CD1c-positive myeloid dendritic cell (primary cell): ENCODE data around the gene USP47.
A peak's percentile ranks its signal among the peaks of the same experiment; 100 is the strongest.

Experiments used
- DNase-seq: peaks from one replicate; pipeline ENCODE4 v3.0.0-alpha.2; 2016; ENCODE audit errors: extremely low spot score

USP47 gene

DNA sequence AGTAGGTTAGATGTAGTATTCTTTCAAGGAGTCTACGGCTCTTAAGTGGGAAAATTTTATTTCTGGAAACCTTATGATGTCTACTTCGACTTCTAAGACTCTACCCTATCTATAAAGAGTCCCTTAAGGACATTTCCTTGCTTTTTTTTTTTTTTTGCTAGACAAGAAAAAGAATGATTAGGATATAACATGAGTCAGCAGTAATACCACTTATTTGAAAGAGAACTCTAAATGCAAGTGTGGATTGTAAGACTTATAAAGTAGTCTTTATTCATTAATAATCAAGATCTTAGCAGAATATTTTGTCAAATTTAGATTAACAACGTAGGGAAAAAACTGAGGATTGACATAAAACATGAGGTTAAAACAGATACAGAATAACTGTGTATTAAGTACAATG lies 95.7 kb downstream of the USP47 start:
- no peak for DNase-seq

DNA sequence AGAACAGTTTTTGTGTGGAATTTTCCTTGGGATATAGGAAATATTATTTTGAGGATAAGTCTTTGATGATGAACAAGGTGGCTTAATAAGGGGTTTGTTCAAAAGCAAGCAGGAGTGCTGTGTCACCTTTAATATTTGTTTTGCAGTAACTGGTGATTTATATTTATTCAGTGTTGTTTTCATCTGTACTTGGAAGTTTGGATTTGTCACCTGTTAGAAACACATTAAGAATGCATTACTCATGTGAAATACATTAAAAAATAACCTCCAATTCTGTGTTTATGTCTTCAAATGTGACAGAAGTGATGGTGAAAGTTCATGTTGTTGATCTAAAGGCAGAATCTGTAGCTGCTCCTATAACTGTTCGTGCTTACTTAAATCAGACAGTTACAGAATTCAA lies 96.2 kb downstream of the USP47 start:
- no peak for DNase-seq

DNA sequence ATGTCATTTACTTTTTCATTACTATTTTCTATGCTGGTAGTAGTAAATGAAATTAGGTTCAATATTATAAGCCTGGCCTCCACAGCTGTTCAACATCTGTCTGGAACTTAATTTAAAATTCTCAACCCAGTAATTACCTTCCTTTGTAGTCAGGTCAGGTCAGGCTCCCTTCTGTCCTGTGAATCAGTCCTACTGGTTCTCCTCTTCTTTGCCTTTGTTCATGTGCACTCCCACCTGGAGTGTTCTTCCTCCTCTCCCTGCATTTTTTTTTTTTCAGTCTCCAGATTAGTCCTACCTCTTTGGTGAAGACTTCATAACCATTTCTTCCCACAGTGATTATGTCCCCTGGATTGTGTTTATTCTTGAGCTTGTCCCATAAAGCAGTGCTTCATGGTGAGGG lies 98.8 kb downstream of the USP47 start:
- no peak for DNase-seq

DNA sequence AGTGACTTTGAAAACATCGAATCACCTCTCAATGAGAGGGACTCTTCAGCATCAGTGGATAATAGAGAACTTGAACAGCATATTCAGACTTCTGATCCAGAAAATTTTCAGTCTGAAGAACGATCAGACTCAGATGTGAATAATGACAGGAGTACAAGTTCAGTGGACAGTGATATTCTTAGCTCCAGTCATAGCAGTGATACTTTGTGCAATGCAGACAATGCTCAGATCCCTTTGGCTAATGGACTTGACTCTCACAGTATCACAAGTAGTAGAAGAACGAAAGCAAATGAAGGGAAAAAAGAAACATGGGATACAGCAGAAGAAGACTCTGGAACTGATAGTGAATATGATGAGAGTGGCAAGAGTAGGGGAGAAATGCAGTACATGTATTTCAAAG lies 100.9 kb downstream of the USP47 start:
- DNase-seq, result no peak

DNA sequence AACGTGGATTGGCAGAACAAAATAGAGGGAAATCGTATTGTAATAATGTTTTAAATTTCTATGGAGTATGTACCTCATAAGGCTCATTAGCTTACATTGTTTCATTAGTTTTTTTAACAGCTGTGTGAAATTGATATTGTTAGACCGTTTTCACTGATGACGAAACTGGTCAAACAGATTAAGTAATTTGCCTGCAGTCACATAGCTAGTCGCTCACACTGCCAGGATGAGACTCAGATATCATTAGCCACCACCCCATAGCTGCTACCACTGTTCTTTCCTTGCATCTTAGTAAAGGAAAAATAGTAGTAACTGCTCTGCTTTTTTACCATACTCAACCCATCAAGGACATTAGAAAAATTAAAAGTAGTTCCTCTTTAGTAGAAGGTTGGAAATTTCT lies 102.7 kb downstream of the USP47 start:
- DNase-seq, result no peak

DNA sequence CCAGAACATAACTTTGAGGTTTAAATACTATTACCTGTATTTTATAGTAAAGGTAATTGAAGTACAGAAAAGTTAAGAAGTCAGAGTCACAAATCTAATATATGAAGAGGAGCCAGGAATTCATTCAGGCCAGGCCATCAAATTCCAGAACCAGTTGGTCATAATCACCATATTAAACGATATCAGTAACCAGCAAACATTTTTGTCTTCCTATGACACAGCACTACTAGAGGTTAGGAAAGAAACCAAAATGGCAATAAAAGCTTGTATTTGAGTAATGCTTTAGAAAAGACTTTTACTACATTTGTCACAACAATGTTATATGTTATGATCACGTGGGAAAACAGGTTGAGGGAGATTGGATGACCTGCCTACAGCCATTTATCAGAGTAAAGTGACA lies 104.4 kb downstream of the USP47 start:
- DNase-seq, result no peak

DNA sequence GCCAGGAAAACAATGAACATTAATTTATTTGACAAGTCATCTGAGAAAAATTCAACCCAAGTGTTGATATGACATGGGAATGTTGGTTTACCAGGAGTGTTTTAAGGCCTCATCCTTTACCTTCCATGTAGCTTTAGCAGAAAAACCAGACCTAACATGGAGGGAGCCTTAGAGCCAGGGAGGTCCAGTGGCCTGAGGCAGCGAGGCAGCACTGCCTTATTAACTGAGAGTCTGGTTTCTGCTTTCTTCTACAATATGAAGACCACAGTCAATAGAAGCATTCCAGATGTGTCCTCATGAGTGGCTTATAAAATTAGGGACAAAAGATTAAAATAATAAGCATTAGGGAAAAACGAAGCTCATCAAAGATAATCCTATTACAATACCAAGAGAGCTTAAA lies 105.1 kb downstream of the USP47 start:
- DNase-seq, result no peak

DNA sequence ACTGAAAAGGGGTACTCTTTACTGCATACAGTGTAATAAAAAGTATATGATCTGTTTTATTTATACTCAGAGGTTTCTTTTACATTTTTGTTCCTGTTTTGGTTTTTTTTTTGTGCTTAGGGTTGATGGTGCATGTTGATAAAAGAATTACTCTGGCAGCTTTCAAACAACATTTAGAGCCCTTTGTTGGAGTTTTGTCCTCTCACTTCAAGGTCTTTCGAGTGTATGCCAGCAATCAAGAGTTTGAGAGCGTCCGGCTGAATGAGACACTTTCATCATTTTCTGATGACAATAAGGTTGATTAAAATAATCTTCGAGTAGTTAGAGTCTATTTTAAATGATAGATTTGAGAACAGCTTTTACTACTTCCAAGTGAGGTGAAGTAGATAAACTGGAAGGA lies 106.1 kb downstream of the USP47 start:
- no peak for DNase-seq

DNA sequence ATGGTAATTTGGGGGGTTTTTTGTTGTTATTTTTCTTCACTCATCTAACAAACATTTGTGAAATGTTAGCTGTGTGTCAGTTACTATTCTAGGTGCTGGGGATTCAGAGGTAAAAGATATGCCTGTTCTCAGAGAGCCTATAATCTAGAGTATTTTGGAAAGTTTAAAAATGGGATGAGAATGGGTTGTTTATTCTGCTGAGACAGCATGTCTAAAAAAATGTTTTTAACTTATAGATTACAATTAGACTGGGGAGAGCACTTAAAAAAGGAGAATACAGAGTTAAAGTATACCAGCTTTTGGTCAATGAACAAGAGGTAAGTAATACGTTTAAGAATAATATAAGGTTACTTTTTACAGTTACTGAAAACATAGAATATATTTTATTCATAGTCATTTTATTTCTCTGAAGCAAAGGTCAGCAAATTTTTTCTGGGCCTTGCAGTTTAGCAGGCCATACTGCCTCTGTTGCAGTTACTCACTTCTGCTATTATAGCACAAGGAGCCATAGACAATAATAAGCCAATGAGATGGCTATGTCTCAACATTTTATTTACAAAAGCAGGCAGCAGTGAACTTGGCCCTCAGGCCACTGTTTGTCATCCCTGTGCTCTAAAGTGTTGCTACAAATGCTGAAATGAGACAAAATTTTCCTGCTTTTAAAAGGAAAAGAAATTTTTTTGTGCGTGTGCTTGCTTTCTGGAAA lies 106.6 kb downstream of the USP47 start:
- no peak for DNase-seq

DNA sequence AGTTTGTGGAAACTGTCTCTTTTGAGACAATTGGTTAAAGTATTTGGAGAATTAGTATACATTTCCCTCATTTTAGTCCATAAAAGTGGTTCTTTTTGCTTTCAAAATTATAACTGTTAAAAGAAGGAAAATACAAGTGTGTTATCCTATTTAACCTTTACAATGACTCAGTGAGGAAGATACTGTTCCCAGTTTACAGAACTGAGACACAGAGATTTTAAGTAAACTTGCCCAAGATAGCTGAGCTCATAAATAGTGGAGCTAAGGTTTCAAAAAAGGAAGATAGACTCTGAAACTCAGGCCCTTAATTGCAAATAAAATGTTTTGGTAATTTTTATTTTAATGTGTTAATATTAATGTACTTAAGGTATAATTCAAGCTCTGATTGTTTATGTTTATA lies 107.7 kb downstream of the USP47 start:
- DNase-seq, result peak; percentile 22

DNA sequence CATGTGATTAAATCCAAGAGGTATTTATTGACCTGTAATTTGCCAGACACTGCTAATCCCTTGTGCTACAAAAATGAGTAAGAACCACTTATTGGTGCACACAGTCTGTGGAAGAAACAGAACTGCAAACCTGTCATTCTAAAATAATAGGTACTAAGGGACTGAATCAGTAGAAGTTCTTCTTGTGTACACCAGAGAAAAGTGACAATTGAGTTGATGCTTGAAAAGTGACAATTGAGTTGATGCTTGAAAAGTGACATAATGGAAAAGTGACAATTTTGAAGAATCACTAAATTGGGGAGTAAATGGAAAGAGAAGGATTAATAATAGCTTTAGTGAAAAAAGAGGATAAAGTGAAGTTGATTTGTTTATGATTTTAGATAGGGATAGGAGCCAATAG lies 110.3 kb downstream of the USP47 start:
- DNase-seq, result no peak

DNA sequence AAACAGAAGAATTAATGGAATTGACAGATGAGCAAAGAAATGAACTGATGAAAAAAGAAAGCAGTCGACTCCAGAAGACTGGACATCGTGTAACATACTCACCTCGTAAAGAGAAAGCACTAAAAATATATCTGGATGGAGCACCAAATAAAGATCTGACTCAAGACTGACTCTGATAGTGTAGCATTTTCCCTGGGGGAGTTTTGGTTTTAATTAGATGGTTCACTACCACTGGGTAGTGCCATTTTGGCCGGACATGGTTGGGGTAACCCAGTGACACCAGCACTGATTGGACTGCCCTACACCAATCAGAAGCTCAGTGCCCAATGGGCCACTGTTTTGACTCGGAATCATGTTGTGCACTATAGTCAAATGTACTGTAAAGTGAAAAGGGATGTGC lies 114.2 kb downstream of the USP47 start:
- no peak for DNase-seq

DNA sequence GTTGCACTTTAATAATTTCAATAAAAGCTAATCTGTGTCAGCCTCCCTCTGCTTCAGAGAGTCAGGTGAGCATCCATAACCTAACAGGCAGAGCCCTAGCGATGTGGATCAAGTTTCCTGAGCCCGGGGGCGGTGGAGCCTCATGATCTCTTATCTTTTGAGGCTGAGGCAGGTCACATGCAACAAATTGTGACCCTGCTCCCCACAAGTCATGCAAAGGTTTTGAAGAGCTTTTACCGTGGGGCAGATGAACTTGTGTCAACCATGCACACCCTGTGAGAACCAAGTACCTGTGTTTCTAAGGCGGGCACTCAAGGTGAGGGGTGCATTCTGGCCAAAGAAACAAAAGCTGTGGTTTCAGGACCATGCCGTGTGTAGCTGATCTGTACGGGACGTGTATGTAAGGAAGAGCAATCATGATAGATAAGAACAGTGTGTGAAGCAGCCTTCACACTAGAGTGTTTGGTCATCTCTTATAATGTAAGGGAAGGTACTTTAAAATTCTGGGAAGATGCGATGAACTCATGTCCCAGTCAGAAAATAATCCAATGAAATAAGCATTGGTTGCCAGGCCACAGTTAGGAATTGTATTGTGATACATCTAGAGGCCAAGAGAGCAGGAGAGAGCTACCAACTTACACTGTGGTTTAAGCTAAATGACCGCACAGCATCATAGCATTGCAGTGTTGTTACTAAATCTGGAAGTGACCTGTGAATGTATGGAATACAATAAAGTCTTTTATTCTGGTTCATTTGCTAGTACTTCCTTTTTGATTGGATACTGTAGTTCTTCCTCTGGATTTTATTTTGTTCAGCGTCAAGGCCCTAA lies 116.8 kb downstream of the USP47 start:
- DNase-seq, result no peak

DNA sequence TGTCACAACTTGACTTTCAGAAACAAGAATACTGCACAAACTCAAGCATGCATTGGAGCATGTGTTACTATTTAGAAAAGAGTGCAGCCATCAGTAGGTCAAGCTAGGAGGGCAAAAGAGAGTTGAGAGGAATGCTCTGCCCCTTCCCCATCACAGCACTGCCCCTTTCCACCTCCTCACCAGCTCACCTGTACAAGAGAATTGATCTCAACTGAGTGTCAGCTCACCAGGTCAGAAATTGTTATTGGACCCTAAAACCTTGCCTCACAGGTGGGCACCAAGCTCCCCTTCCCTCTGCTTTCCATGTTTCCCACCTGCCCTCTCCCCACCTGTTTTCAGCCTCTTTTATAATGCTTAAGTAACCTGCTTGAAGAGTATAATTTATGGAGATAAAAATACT lies 117.8 kb downstream of the USP47 start:
- DNase-seq, result no peak

DNA sequence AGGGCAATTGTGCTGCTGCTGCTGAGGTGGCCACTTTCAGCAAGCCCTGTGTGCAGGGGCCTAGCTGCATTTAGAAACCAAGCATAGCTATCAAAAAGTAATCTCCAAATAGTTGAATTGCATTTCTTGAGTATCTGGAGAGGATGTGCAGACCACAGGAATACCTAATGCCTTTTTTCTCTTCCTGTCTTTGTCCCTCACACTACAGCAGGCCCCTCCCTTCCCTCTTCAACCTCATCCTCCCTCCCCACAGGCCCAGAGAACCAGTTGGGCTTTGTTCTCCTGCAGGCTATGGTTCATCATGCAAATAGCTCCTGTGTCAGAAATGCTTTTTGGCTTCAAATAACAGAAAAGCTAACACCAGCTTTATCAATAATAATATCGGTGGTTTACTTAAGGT lies 118.9 kb downstream of the USP47 start:
- no peak for DNase-seq

DNA sequence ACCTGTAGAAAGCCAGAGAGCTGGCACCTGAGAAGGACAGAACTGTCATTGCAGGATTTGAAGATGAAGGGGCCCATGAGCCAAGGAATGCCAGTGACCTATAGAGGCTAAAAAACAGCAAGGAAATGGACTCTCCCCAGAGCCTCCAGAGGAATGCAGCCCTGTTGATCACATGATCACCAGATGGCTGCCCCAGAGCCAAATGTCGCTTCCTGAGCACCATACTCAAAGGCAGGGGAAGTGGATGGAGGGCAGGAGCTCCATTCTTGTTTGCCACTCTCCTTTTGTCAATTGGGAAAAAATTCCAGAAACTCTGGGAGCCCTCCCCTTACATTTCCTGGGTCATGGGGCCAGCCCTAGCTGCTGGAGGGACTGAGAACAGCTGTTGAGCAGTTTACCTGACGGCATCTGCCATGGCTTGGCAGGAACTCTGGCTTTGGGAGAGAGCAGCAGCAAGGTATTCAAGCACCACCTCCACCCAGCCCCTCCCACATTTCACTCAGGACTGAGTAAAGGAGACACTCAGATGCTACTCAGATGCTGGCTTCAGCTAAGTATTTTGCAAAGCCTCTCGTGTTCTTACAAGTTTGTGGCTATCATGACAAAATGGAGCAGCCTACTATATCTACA lies 119.7 kb downstream of the USP47 start:
- DNase-seq, result no peak

DNA sequence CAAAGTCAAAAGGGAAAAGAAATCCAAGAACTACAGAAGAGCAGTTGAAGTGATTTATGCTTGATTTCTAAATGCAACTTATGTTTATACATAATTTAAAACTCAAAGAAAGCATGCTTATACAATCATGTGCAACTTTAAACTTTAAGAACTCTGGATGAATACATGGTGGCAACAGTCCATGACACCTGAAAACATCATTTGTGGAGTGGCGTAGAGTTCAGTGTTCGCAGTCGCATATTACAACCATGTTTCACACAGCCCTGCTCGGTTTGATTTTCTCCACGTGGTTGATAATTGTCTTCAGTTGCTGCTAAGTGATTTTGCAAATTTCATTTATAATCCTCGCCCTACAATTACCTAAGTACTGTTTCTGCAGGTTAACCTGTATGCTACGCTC lies 121.3 kb downstream of the USP47 start:
- DNase-seq, result no peak

DNA sequence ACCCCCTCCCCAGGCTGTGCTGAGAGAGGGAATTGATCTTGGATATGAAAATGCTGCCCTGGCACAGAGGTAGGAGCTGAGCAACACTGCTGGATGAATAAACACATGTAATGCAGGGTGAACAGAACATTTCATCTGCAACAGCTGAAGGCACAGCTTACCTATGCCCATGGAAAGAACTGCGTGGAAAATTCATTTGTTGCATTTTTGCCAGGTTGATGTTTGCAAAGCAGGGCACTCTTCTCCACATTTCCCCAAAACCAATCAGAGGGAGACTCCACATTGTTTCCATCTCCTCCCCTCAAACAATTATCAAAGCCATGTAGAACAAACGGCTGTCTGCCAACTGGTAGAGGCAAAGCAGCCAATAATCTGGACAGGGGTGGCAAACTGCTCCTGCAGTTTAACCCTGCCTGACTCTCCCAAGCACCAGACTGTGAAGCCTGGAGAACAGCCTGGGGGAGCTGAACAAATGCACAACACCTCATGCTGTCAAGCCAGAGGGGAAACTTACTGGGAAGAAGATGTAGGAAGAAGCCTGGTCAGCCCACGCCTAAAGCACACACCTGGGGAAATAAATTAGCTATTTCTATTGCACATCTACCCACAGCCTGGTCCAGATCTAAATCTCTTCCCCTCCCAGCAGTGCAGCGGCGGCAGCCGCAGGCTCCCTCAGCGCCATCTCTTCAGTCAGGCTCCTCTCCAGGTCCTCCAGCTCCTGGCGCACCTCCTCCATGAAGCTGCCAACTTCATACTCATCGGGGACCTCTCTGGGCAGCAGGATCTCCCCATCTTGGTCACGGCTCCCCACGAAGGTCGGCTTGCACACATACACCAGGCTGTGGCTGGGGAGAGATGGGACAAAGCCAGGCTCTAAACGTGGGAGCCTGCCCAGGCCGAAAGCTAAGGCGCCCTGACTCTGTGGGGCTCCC lies 122.3 kb downstream of the USP47 start:
- DNase-seq, result no peak

DNA sequence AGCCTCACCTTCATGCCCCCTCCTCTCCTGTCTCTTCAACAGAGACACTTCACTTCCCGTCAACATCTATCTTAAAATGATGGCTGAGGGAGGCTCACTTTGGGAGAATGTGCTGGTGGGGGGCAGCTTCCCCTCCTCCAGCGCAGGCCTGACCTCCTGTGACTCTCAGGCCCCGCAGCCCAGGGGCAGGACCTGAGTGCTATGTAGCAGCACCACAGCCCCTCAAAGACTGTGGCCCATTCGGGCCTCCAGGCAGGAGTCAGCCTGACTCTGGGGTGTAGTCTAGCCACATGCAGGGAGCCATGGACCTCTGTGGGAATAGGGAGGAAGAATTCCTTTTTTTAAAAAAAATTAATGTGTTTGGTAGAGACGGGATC lies 123.0 kb downstream of the USP47 start:
- no peak for DNase-seq

DNA sequence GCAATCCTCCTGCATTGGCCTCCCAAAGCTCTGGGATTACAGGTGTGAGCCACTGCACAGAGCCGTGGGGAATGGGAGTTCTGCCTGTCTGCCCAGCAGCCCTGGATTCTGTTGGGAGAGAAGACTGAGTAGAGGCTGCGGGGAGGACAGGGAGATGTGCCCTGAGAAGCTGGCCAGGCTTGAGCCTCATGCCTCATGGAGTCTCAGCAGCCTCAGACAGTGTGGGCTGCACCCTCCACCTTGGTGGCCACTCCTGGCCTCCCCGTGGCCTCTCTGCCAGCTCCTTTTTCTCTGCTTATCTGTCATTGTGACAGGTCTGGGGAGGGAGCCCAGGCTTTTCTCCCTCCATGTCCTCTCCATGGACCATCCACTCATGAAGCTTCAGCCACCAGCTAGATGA lies 123.4 kb downstream of the USP47 start:
- no peak for DNase-seq

DNA sequence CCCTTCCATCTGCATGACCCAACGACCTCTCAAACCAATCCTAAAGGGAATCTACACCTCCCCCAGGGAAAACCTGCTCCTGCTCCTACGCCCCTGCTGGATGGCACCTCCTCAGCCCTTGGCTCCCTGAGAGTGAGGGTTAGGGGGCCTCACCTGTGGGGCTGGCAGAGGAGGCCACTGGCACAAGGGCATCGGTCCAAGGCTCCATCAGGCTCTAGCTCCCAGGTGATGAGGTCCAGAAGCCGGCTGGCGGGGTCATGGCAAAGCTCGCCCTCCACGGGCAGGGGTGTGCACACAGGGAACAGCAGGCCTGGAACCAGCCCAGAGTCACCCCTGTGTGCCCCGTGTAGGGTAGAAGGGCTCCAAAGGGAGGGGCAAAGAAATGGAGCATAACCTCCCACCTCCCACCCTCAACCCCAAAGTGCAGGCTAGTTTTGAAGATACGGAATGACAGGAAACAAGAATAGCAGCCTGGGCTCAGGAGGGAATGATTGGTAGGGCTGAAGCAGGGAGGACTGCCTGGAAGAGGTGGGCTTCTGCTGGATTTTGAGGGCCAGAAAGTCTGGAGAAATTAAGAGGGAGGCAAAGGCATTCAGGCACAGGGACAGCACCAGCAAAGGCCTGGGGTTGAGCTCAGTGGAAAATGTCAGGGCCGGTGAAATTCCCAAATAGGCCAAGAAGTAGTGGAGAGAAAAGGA lies 124.0 kb downstream of the USP47 start:
- no peak for DNase-seq
